Calu3 (cell line): ENCODE data around the gene PPP4R2. TPM values are rescaled to one million over a fixed set of nuclear protein-coding genes. Genes with fewer than 3 reads are reported as not detected.

Experiments
- BruUV-seq: library from RNA; stranded (reverse); fragments of 400-500 nt; replicated peaks from 2 replicates; lab custom pipeline; 2021; lab: Mats Ljungman, UMichigan
- CTCF ChIA-PET: fragments of 300-600 bp; sonication (Branson Sonifier 250); formaldehyde crosslinking; loops from one replicate; lab custom pipeline; 2022; ENCODE audit warnings: antibody characterized with exemption; lab: Charles Lee
- DNase-seq: peaks from one replicate; pipeline ENCODE4 v3.0.0; 2022
- H3K27ac Mint-ChIP-seq: one replicate; pipeline ENCODE4 v1.8.0; 2022; ENCODE audit warnings: mixed read lengths; ENCODE audit not compliant: unreplicated experiment
- H3K27me3 Mint-ChIP-seq: one replicate; pipeline ENCODE4 v1.8.0; 2022; ENCODE audit warnings: mixed read lengths; ENCODE audit not compliant: unreplicated experiment
- H3K36me3 Mint-ChIP-seq: one replicate; pipeline ENCODE4 v1.8.0; 2022; ENCODE audit warnings: mild to moderate bottlenecking, moderate library complexity, mixed read lengths; ENCODE audit not compliant: insufficient read depth, unreplicated experiment
- H3K4me1 Mint-ChIP-seq: one replicate; pipeline ENCODE4 v1.8.0; 2022; ENCODE audit warnings: mild to moderate bottlenecking, low read depth, mixed read lengths; ENCODE audit not compliant: unreplicated experiment
- H3K4me3 Mint-ChIP-seq: one replicate; pipeline ENCODE4 v1.8.0; 2022; ENCODE audit warnings: mild to moderate bottlenecking, low read depth, moderate library complexity, mixed read lengths; ENCODE audit not compliant: unreplicated experiment
- H3K9me3 Mint-ChIP-seq: one replicate; pipeline ENCODE4 v1.8.0; 2022; ENCODE audit warnings: low read depth, mixed read lengths; ENCODE audit not compliant: unreplicated experiment
- intact Hi-C: fragments of 100-400 bp; cut with micrococcal nuclease; formaldehyde crosslinking; loops from one replicate; pipeline ENCODE4 v1.10.0; 2022; ENCODE audit not compliant: unreplicated experiment
- total RNA-seq: library from RNA; stranded (reverse); gene quantifications from 2 replicates; pipeline ENCODE4 v1.2.3, GENCODE V29; 2022
- TF ChIP-seq, protein P1 (sequence below): fragments of 200-600 bp; IDR thresholded peaks from one replicate; pipeline ENCODE4 v1.8.0; 2022; ENCODE audit warnings: antibody characterized with exemption; ENCODE audit not compliant: unreplicated experiment

The PPP4R2 gene
- total RNA-seq, 1 experiment from 2014 or later: 89.0 TPM

DNA sequence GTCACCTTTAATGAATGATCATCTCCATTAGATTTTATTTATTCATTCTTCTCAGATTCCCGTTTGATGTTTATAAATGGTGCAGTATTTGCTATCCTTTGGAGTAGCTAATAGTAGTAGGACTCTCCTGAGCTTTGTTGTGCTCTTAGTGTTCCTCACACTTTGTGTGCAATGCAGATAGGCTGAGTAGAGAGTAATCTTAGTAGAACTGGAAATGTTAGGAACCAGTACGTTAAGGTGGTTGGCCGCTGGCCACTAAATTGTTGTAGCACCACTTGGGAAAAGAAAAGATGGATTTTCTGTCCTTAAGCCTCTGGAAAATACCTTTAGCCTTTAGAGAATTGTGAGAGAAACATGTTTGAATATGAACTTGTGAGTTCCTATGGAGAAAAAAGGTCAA, 44.9 kb downstream of the PPP4R2 start:
- no TSS peak for BruUV-seq
- CTCF ChIA-PET: no interaction called here
- H3K4me1 Mint-ChIP-seq: peaks cover 40% of the 10 kb centered on the region

DNA sequence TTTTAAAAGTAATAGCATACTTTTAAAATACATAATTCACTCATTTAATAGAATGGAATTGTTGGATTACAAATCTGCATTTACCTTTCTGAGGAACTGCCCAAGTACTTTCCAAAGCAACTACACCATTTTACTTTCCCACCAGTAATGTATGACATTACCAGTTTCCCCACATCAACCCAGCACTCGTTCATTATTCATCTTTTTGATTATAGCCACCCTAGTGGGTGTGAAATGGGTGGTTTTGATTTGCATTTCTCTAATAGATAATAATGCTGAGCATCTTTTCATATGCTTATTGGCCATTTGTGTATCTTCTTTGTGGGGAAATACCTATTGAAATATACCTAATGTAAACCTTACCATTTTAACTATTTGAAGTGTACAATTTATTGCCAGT, 46.8 kb downstream of the PPP4R2 start:
- CTCF ChIA-PET: interaction anchor here (1.3 kb wide), 1 partner anchor 13 kb away, joined by 3 read pairs; no protein-coding TSS in a partner anchor
- Mint-ChIP-seq H3K36me3 (peaks cover 9% of the 10 kb centered on the region), H3K4me1 (peaks cover 26% of the 10 kb centered on the region), H3K9me3 (no peaks in the 10 kb centered on the region), H3K27me3 (no peaks in the 10 kb centered on the region), H3K4me3 (no peak overlapping the region), H3K27ac (no peak overlapping the region)
- intact Hi-C loops: no loop called here
- TF ChIP-seq, protein P1, sequence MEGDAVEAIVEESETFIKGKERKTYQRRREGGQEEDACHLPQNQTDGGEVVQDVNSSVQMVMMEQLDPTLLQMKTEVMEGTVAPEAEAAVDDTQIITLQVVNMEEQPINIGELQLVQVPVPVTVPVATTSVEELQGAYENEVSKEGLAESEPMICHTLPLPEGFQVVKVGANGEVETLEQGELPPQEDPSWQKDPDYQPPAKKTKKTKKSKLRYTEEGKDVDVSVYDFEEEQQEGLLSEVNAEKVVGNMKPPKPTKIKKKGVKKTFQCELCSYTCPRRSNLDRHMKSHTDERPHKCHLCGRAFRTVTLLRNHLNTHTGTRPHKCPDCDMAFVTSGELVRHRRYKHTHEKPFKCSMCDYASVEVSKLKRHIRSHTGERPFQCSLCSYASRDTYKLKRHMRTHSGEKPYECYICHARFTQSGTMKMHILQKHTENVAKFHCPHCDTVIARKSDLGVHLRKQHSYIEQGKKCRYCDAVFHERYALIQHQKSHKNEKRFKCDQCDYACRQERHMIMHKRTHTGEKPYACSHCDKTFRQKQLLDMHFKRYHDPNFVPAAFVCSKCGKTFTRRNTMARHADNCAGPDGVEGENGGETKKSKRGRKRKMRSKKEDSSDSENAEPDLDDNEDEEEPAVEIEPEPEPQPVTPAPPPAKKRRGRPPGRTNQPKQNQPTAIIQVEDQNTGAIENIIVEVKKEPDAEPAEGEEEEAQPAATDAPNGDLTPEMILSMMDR: no peak
- no TSS peak for BruUV-seq
- no peak for DNase-seq

More for the DNA sequence above, 44.9 kb downstream of the PPP4R2 start:
- Mint-ChIP-seq H3K27ac (no peak overlapping the region), H3K4me3 (no peak overlapping the region), H3K36me3 (peaks cover 4% of the 10 kb centered on the region), H3K9me3 (no peaks in the 10 kb centered on the region), H3K27me3 (no peaks in the 10 kb centered on the region)
- TF ChIP-seq, protein P1: no peak
- no peak for DNase-seq
- intact Hi-C loops: no loop called here

DNA sequence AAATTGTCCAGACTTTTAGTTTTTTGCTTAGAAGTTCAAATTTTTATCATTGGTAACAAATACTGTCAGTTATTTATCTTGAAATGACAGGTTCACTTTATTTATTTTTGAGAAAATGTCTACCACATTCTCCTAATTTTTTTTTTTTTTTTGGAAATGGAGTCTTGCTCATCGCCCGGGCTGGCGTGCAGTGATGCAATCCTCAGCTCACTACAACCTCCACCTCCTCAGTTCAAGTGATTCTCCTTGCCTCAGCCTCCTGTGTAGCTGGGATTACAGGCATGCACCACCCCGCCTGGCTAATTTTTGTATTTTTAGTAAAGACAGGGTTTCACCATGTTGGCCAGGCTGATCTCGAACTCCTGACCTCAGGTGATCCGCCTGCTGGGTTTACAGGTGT, 48.8 kb downstream of the PPP4R2 start:
- Mint-ChIP-seq H3K36me3 (peaks cover 11% of the 10 kb centered on the region), H3K4me1 (peaks cover 25% of the 10 kb centered on the region), H3K4me3 (no peak overlapping the region), H3K27ac (no peak overlapping the region), H3K9me3 (no peaks in the 10 kb centered on the region), H3K27me3 (no peaks in the 10 kb centered on the region)
- no TSS peak for BruUV-seq
- CTCF ChIA-PET: interaction anchor here (2.2 kb wide), 1 partner anchor 11 kb away, joined by 8 read pairs; no protein-coding TSS in a partner anchor
- DNase-seq: no peak
- intact Hi-C loops: no loop called here
- TF ChIP-seq, protein P1: no peak

DNA sequence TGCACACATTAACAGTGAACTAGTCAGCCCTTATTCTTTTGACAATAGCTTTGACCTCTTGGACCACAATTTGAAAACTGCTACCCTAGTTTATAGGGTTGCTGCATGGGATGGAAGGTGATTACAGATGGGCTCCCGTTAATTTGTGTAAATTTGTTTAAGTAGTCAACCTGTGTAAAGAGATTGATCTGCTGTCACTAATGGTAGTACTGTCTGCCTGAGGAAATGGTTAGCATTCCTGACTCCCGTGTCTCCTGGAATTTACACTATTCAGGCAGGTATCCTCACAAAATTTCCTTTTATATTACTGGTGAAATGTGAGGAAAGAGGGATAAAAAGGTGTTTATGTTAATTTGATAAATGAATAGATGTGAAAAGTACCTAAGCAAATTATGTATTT, 49.6 kb downstream of the PPP4R2 start:
- Mint-ChIP-seq H3K9me3 (no peaks in the 10 kb centered on the region), H3K4me1 (peaks cover 23% of the 10 kb centered on the region), H3K4me3 (no peak overlapping the region), H3K27ac (peak overlapping the region; percentile 13), H3K36me3 (peaks cover 18% of the 10 kb centered on the region), H3K27me3 (no peaks in the 10 kb centered on the region)
- no TSS peak for BruUV-seq
- CTCF ChIA-PET: interaction anchor here (2.2 kb wide), 1 partner anchor 10 kb away, joined by 8 read pairs; no protein-coding TSS in a partner anchor
- DNase-seq: no peak
- TF ChIP-seq, protein P1: no peak
- intact Hi-C loops: no loop called here
